Esophagus squamous epithelium (tissue), 4 donors: ENCODE measurements around the gene GUCY1A1.

ENCODE experiments used
- POLR2A ChIP-seq, 4 donors: fragments of 450-650 bp; IDR thresholded peaks; one replicate each; pipeline ENCODE4 v1.6.1; 2017; ENCODE audit warnings: antibody characterized with exemption in 4 of 4, mild to moderate bottlenecking in 4 of 4, moderate library complexity in 3 of 4
- TF ChIP-seq, protein P1 (sequence below), 6 experiments: fragments of 450-650 bp in 4 of 6; fragments of 200-600 bp in 2 of 6; sonication (generic) in 2 of 6; IDR thresholded peaks; one replicate each; pipeline ENCODE4 v1.5.1; 2016 to 2019; ENCODE audit warnings: antibody characterized with exemption in 6 of 6, mild to moderate bottlenecking in 4 of 6, moderate library complexity in 4 of 6

GRCh38 chr4:155707251-155707650 is 40.6 kb downstream of the GUCY1A1 start:
- TF ChIP-seq, protein P1, sequence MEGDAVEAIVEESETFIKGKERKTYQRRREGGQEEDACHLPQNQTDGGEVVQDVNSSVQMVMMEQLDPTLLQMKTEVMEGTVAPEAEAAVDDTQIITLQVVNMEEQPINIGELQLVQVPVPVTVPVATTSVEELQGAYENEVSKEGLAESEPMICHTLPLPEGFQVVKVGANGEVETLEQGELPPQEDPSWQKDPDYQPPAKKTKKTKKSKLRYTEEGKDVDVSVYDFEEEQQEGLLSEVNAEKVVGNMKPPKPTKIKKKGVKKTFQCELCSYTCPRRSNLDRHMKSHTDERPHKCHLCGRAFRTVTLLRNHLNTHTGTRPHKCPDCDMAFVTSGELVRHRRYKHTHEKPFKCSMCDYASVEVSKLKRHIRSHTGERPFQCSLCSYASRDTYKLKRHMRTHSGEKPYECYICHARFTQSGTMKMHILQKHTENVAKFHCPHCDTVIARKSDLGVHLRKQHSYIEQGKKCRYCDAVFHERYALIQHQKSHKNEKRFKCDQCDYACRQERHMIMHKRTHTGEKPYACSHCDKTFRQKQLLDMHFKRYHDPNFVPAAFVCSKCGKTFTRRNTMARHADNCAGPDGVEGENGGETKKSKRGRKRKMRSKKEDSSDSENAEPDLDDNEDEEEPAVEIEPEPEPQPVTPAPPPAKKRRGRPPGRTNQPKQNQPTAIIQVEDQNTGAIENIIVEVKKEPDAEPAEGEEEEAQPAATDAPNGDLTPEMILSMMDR (IDR thresholded peaks at IDR 0.05), result no peak
- TF ChIP-seq POLR2A (IDR thresholded peaks at IDR 0.05), result no peak
